Smooth muscle cell (in vitro differentiated cells): ENCODE data around the gene HIGD1C. TPM values are rescaled to one million over a fixed set of nuclear protein-coding genes. Genes with fewer than 3 reads are reported as not detected.
A peak's percentile ranks its signal among the peaks of the same experiment; 100 is the strongest.
"Not testable (repeated sequence)": the region's sequence is repeated elsewhere in the genome, so short reads cannot be mapped to it uniquely, and the experiment has no call there.

Experiments used
- DNase-seq: peaks from one replicate; lab custom pipeline; 2025; ENCODE audit not compliant: unreplicated experiment; lab: John Stamatoyannopoulos, UW
- H2AFZ ChIP-seq: fragments of 200-600 bp; sonication (generic); 2 replicates; pipeline ENCODE4 v1.6.0; 2016; ENCODE audit warnings: antibody characterized with exemption, low read depth, mild to moderate bottlenecking
- H3F3A ChIP-seq: fragments of 200-600 bp; sonication (generic); 2 replicates; pipeline ENCODE4 v1.6.0; 2017; ENCODE audit warnings: antibody characterized with exemption, low read depth
- H3K27ac ChIP-seq: fragments of 200-600 bp; sonication (generic); 2 replicates; pipeline ENCODE4 v1.5.1; 2016; ENCODE audit warnings: low read depth, mild to moderate bottlenecking
- H3K27me3 ChIP-seq: fragments of 200-600 bp; sonication (generic); 2 replicates; pipeline ENCODE4 v1.6.1; 2016; ENCODE audit warnings: low read depth, mild to moderate bottlenecking
- H3K36me3 ChIP-seq: fragments of 200-600 bp; sonication (generic); 2 replicates; pipeline ENCODE4 v1.5.1; 2016; ENCODE audit warnings: low read depth
- H3K4me1 ChIP-seq: fragments of 200-600 bp; sonication (generic); 2 replicates; pipeline ENCODE4 v1.5.1; 2016; ENCODE audit warnings: low read depth
- H3K4me2 ChIP-seq: fragments of 200-600 bp; sonication (generic); 2 replicates; pipeline ENCODE4 v1.6.0; 2016; ENCODE audit warnings: mild to moderate bottlenecking
- H3K4me3 ChIP-seq: fragments of 200-600 bp; sonication (generic); 2 replicates; pipeline ENCODE4 v1.5.1; 2016; ENCODE audit warnings: mild to moderate bottlenecking
- H3K79me2 ChIP-seq: fragments of 200-600 bp; sonication (generic); 2 replicates; pipeline ENCODE4 v1.6.0; 2016; ENCODE audit warnings: low read depth, mild to moderate bottlenecking
- H3K9ac ChIP-seq: fragments of 200-600 bp; sonication (generic); 2 replicates; pipeline ENCODE4 v1.6.0; 2016; ENCODE audit warnings: low read depth
- H3K9me3 ChIP-seq: fragments of 200-600 bp; sonication (generic); replicated peaks from 2 replicates; pipeline ENCODE4 v1.5.1; 2016; ENCODE audit warnings: low read depth
- H4K20me1 ChIP-seq: fragments of 200-600 bp; sonication (generic); 2 replicates; pipeline ENCODE4 v1.6.0; 2016; ENCODE audit warnings: low read depth
- WGBS: methylation state at CpG from one replicate; pipeline ENCODE4 v1.1.7; 2016; ENCODE audit warnings: low lambda C conversion rate; 5-methylcytosine and 5-hydroxymethylcytosine counted together
- polyA plus RNA-seq: library from polyadenylated mRNA; unstranded; fragments of >200 nt; fragmentation: Nextera tagmentation; extraction: Ambion mirVana; gene quantifications from 2 replicates; pipeline ENCODE4 v1.2.1, GENCODE V29; 2016
- total RNA-seq: library from RNA; depleted of rRNA; stranded (reverse); fragments of >200 nt; gene quantifications from 2 replicates; pipeline ENCODE4 v1.2.3, GENCODE V29; 2014
- TF ChIP-seq, protein P1 (sequence below): fragments of 200-600 bp; sonication (generic); IDR thresholded peaks from 2 replicates; pipeline ENCODE4 v1.5.1; 2017; ENCODE audit warnings: borderline replicate concordance, mild to moderate bottlenecking, antibody characterized with exemption; ENCODE audit not compliant: insufficient read depth, poor library complexity, severe bottlenecking

HIGD1C gene
- total and polyA plus RNA-seq, 2 experiments from 2014 or later = not detected

DNA sequence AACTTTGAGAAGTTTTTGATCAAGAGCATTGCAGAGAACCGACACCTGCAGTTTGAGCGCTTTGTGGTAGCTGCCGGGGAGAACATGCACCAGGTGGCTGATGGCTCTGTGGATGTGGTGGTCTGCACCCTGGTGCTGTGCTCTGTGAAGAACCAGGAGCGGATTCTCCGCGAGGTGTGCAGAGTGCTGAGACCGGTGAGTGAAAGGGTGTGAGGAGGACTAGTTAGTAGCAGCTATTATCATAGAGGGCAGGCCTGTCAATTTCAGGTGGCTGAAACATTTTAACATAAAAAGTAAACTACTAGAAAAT lies 27.0 kb upstream of the HIGD1C start:
- no peak overlapping the region for H2AFZ ChIP-seq
- peak overlapping the region; percentile 36 for H3K9ac ChIP-seq
- H3K4me2 ChIP-seq = peak overlapping the region; percentile 90
- H3K9me3 ChIP-seq = no peaks in the 10 kb centered on the region
- no peaks in the 10 kb centered on the region for H4K20me1 ChIP-seq
- peaks cover 43% of the 10 kb centered on the region for H3K4me1 ChIP-seq
- no peak overlapping the region for H3K27ac ChIP-seq
- WGBS = 58% methylated on average over 7 of the region's 7 CpGs
- H3K79me2 ChIP-seq = peaks cover 39% of the 10 kb centered on the region
- TF ChIP-seq, protein P1, sequence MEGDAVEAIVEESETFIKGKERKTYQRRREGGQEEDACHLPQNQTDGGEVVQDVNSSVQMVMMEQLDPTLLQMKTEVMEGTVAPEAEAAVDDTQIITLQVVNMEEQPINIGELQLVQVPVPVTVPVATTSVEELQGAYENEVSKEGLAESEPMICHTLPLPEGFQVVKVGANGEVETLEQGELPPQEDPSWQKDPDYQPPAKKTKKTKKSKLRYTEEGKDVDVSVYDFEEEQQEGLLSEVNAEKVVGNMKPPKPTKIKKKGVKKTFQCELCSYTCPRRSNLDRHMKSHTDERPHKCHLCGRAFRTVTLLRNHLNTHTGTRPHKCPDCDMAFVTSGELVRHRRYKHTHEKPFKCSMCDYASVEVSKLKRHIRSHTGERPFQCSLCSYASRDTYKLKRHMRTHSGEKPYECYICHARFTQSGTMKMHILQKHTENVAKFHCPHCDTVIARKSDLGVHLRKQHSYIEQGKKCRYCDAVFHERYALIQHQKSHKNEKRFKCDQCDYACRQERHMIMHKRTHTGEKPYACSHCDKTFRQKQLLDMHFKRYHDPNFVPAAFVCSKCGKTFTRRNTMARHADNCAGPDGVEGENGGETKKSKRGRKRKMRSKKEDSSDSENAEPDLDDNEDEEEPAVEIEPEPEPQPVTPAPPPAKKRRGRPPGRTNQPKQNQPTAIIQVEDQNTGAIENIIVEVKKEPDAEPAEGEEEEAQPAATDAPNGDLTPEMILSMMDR = no peak
- H3K27me3 ChIP-seq = no peaks in the 10 kb centered on the region
- H3F3A ChIP-seq = peaks cover 12% of the 10 kb centered on the region
- no peak for DNase-seq
- H3K36me3 ChIP-seq = no peaks in the 10 kb centered on the region
- peak overlapping the region; percentile 61 for H3K4me3 ChIP-seq

DNA sequence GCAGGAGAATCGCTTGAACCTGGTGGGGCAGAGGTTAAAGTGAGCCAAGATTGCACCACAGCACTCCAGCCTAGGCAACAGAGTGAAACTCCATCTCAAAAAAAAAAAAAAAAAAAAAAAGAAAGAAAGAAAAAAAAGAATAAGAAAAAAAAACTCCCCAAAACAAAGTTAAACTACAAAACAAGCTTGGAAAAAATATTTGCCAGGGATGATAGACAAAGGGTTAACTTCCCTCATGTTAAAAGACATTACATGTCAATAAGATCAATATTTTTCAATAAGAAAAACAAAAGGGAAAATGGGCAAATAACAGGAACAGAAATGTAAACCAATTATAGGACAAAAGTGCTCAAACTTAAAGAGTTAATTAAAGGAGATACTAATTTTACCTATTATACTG lies 26.4 kb upstream of the HIGD1C start:
- 82% methylated on average over 1 of the region's 1 CpG for WGBS

DNA sequence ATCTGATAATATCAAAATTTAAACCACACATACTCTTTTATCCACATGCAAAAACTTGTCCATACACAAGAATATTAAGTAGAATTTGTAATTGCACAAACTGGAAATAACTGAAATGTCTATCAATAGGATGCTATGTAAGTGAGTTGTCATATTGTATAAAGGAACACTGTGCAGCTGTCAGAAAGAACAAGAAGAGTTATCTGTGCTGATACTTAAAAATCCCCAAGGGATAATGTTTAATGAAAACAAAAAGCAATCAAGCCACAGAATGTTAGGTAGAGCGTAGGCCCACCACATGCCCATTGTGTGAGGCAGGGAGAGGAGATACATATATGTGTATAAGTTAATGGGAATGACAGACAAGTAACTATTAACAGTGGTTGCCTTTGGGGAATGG lies 25.9 kb upstream of the HIGD1C start:
- Histone ChIP-seq H3K9ac (no peak overlapping the region), H4K20me1 (no peaks in the 10 kb centered on the region), H2AFZ (no peak overlapping the region), H3K4me1 (peaks cover 42% of the 10 kb centered on the region), H3K4me3 (peak overlapping the region; percentile 61), H3K4me2 (peak overlapping the region; percentile 90), H3K27me3 (no peaks in the 10 kb centered on the region), H3F3A (peaks cover 12% of the 10 kb centered on the region), H3K79me2 (peaks cover 39% of the 10 kb centered on the region), H3K9me3 (no peaks in the 10 kb centered on the region), H3K36me3 (no peaks in the 10 kb centered on the region), H3K27ac (no peak overlapping the region)
- 81% methylated on average over 1 of the region's 1 CpG for whole genome bisulfite sequencing
- no peak for DNase-seq
- TF ChIP-seq, protein P1 = no peak

More for the DNA sequence above, 26.4 kb upstream of the HIGD1C start:
- Histone ChIP-seq H2AFZ (no peak overlapping the region), H3K79me2 (peaks cover 39% of the 10 kb centered on the region), H3K4me3 (peak overlapping the region; percentile 61), H3K4me2 (peak overlapping the region; percentile 90), H3K36me3 (no peaks in the 10 kb centered on the region), H3K9ac (no peak overlapping the region), H3K9me3 (no peaks in the 10 kb centered on the region), H3K27me3 (no peaks in the 10 kb centered on the region), H3K27ac (no peak overlapping the region), H4K20me1 (no peaks in the 10 kb centered on the region), H3F3A (peaks cover 12% of the 10 kb centered on the region), H3K4me1 (peaks cover 43% of the 10 kb centered on the region)
- TF ChIP-seq, protein P1 = no peak
- DNase-seq = no peak

DNA sequence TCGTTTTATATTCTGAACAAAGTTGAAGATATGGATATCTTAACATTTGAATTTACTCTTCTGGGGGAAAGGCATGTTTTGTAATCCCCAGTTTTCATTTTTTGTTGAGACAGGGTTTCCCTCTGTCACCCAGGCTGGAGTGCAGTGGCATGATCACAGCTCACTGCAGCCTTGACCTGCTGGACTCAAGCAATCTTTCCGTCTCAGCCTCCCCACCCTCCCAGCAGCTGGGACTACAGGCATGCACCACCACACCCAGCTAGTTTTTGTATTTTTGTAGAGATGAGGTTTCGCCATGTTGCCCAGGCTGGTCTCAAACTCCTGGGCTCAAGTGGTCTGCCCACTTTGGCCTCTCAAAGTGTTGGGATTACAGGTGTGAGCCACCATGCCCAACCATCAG lies 25.4 kb upstream of the HIGD1C start:
- H3F3A ChIP-seq, H4K20me1 ChIP-seq, H3K27me3 ChIP-seq, H3K36me3 ChIP-seq, H3K27ac ChIP-seq, H3K9me3 ChIP-seq, DNase-seq, H3K9ac ChIP-seq, H2AFZ ChIP-seq: not testable (repeated sequence)
- Histone ChIP-seq H3K4me1 (peaks cover 37% of the 10 kb centered on the region), H3K4me2 (peak overlapping the region; percentile 90), H3K4me3 (peak overlapping the region; percentile 61), H3K79me2 (peaks cover 39% of the 10 kb centered on the region)
- 55% methylated on average over 3 of the region's 3 CpGs for WGBS
